Activated CD4-positive, alpha-beta T cell treated with anti-CD3 and anti-CD28 coated beads, Interleukin-2, amount 50 U/mL, for 16 hours (primary cell): ENCODE measurements around the gene KIF3C.
"Not testable (repeated sequence)": the region's sequence is repeated elsewhere in the genome, so short reads cannot be mapped to it uniquely, and the experiment has no call there.

Experiments
- DNase-seq: peaks from one replicate; pipeline ENCODE4 v3.0.0-alpha.2; 2020

Gene KIF3C

DNA sequence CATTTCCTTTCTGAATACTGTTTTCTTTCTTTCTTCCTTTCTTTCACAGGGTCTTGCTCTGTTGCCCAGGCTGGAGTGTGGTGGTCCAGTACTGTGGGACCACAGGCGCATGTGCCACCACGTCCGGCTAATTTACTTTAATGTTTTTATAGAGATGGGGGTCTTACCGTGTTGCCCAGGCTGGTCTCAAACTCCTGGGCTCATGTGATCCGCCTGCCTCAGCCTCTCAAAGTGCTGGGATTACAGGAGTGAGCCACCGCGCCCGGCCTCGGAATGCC, 68.7 kb downstream of the KIF3C start:
- not testable (repeated sequence) for DNase-seq

DNA sequence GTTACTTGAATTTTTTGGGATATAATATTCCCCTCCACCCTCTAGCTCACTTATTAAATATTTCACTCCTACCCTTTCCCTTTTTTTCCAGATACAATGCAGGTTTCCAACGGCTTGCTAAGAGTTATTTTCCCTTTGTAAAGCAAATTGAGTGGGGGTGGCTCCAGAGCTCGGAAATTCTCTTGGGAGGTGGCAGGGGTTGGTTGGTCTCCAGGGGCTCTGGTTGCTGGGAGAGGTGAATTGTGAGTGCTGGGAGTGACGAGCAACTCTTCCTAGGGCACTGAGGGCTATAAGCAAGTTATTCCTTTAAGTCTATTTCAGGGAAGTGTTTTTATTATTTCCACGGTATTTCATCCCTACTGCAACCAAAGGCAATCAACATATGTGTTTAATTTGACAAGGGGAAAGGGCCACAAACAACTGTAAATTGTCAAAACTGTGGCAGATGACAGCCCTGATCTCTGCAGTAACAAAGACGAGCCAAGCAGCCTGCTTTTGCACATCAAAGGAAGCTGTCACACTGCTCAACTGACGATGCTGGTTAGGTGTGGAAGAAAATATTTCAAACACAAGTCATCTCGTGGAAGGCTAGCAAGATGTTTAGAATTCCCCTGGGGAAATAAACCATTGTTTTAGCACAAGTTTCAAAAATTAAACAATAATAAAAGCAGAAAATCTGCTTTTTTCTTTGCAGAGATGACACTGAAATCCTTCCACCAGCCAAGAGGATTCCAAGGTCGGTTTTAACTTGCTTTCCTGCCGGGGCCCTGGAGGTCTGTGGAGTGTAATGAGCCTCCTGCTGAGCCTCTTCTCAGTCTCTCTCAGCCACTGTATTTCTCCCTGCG, 69.2 kb downstream of the KIF3C start:
- DNase-seq, result no peak

- DNase-seq, result not testable (repeated sequence)
These were observed 72.7 kb downstream of the KIF3C start for GRCh38 chr2:25909574-25909973.

DNA sequence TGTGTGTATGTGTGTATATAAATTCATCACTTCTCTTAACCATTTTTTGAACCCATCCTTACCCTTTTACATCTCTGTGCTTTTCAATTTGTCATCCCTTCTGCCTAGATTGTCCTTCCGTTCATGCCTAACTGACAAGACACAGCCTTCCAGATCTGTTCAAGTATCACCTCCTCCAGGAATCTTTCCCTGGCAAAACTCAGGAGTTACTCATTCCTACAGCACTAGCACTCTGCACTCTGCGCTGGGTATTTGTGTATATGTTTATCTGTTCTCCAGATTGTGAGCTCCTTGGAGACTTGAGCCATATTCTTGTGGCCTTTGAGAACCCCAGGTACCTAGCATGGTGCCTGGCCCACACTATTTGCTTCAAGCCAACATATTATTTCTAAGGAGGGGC, 77.2 kb downstream of the KIF3C start:
- DNase-seq, result no peak

GRCh38 chr2:25903216-25903776, 79.0 kb downstream of the KIF3C start:
- DNase-seq, result no peak

DNA sequence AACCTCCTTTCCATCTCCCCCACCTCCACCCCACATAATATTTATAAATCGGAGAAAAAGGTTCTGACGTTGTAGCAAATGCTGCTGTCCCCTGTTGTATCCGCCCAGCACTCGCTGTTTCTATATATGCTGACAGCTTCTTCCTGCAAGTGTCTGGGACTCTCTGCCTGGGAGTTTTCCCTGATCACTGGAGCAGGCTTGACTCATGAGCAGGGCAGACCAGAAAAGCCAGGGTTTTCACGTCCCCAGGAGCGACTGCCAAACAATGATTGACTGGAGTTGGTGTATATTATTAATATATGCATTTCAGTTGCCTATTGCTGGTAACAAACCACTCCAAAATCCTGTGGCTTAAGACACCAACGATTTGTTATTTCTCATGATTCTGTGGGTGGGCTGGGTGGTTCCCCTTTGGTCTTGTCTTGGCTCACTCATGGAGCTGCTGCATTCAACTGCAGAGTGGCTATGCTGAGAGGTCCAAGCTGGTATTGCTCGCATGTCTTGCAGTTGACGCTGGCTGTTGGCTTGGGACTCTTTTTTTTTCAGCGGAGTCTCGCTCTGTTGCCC, 82.8 kb downstream of the KIF3C start:
- no peak for DNase-seq

DNA sequence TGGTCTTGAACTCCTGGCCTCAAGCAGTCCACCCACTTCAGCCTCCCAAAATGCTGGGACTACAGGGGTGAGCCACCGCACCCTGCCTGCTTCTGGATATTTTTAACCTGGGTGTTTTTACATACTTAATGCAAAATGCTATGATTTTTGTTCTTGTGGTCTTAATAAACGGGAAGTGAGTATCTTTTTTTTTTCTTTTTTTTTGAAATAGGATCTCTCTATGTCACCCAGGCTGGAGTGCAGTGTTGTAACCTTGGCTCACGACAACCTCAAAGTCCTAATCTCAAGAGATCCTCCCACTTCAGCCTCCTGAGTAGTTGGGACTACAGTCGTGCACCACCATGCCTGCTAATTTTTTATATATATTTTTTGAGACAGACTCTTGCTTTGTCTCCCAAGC, 84.8 kb downstream of the KIF3C start:
- no peak for DNase-seq

DNA sequence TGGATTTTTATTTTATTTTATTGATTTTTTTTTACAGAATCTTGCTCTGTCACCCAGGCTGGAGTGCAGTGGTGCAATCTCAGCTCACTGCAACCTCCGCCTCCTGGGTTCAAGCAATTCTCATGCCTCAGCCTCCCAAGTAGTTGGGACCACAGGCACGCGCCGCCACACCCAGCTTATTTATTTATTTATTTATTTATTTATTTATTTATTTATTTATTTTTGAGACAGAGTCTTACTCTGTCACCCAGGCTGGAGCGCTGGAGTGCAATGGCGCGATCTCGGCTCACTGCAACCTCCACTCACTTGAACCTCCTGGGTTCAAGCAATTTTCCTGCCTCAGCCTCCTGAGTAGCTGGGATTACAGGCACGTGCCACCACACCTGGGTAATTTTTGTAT, 86.0 kb downstream of the KIF3C start:
- DNase-seq, result not testable (repeated sequence)

DNA sequence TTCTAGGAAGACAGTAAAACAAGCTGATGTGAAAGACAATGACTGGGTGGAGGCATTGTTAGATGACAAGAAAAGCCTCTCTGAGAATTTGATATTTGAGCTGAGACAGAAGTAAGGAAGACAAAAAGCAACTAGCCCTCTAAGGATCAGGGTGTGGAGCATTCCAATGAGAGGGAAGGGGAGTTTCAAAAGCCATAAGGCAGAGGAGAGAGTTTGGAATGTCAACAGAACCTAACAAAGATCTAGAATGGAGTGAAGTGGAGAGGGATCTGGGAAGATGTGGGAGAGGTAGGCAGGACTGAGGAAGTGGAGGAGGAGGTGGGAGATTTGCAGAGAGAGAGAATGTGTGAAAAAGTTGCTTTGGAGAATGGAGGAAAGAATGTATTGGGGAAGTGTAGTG, 86.7 kb downstream of the KIF3C start:
- no peak for DNase-seq

DNA sequence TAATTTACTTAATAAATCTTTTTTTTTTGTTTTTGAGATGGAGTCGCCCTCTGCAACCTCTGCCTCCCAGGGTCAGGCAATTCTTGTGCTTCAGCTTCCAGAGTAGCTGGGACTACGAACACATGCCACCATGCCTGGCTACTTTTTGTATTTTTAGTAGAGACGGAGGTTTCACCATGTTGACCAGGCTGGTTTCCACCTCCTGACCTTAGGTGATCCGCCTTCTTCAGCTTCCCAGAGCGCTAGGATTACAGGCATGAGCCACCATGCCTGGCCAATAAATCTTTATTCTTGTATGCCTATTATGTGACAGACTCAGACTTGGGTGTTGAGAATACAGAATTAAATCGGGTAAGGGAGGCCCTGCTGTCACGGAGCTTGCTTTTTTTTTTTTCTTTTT, 87.3 kb downstream of the KIF3C start:
- no peak for DNase-seq

DNA sequence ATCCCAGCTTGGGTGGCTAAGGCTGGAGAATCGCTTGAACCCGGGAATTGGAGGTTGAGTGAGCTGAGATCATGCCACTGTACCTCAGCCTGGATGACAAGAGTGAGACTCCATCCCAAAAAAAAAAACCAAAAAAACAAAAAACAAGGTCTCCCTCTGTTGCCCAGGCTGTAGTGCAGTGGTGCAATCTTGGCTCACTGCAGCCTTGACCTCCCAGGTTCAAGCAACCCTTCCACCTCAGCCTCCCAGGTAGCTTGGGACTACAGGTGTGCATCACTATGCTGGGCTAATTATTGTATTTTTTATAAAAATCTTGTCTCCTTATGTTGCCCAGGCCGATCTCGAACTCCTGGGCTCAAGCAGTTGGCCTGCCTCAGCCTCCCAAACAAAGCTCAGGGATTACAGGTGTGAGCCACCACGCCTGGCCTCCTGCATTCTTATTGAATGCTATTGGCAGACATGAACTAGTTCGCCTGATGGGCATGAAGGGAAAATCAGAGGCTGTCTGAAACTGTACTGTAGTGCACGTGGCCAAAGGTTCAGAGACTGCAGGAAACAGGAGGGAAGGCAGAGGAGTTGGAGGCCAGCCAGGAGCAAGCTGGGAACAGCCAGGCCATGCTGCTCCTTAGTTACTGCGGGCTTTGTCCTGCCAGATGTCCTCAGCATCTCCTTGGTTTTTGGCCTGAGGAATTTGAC, 88.0 kb downstream of the KIF3C start:
- DNase-seq, result no peak

DNA sequence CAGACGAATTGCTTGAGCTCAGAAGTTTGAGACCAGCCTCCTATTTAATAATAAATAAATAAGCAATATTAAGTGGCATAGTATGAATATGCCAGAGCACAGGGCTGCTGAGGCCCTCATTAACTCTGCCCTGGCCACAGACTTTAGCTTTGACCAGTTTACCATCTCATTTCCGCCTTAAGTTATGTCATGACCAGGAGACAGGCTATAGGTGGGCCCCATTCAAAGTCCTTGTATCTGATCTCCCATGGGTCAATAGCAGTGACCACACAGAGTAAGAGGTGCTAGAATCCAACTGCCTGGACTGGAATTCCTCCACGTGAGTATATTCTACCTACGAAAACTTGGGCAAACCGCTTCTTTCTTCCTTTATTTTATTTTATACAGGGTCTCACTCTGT, 90.6 kb downstream of the KIF3C start:
- DNase-seq, result no peak

DNA sequence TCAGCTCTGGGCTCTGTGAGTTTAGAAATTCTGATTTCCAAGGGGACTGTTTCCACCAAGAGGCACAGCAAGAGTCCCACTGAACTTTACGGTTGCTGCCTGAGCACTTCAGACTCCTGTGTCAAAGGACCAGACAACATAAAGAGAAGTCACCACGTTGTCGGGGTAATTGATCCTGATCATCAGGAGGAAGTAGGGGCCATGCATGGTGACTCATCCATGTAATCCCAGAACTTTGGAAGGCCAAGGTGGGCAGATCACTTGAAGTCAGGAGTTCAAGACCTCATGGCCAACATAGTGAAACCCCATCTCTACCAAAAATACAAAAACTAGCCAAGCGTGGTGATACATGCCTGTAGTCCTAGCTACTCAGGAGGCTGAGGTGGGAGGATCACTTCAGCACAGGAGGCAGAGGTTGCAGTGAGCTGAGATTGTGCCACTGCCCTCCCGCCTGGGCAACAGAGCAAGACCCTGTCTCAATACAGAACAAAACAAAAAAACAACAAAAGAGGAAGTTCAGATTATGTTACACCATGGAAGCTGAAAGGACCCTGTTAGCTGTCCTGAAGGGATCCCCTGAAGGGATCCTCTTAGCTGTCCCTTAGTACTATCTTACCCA, 94.6 kb downstream of the KIF3C start:
- DNase-seq, result no peak

DNA sequence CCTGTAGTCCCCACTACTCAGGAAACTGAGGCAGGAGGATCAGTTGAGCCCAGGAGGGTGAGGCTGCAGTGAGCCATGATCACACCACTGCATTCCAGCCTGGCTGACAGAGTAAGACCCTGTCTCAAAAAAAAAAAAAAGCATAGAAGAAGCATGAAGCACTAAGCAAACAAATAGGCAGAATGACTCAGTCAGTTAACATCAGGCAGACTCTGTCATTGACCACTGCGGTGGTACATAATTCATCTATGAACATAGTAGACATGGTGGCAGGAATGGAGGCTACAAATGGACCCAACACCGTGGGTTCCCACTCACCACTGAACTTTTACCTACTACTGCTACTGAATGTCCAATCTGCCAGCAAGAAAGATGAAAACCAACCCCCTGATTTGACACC, 96.4 kb downstream of the KIF3C start:
- DNase-seq, result no peak

DNA sequence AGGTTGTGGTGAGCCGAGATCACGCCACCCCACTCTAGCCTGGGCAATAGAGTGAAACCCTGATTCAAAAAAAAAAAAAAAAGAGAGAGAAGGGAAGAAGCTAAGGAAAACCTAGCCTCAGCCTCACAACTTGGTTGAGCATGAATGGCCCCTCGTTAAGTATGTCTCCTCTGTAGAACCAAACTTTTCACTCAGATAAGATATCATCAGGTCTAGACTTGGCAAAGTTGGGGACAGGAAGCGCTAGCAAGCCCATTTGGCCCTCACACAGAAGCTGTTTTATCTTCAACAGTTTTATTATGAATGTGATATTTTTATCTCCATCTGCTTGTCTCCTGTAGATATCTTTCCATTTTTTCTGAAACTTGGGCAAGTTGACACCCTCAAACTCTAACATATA, 100.5 kb downstream of the KIF3C start:
- no peak for DNase-seq

- DNase-seq, result no peak
These were observed 103.1 kb downstream of the KIF3C start for GRCh38 chr2:25879133-25879730.

- peak; percentile 98 for DNase-seq
These were observed 103.8 kb downstream of the KIF3C start, which contains the start of gene ASXL2 for GRCh38 chr2:25878361-25879132. TSS of gene ASXL2 (minus strand) at chr2:25878487. CDS start at chr2:25878222, 265 bp downstream.

- DNase-seq, result peak; percentile 77
These were observed 104.6 kb downstream of the KIF3C start for GRCh38 chr2:25877431-25878360.
